ENCODE measurements around the gene SPATA1. TPM values are rescaled to one million over a fixed set of nuclear protein-coding genes. Genes with fewer than 3 reads are reported as not detected.
A peak's percentile ranks its signal among the peaks of the same experiment; 100 is the strongest.

Gene SPATA1, protein sequence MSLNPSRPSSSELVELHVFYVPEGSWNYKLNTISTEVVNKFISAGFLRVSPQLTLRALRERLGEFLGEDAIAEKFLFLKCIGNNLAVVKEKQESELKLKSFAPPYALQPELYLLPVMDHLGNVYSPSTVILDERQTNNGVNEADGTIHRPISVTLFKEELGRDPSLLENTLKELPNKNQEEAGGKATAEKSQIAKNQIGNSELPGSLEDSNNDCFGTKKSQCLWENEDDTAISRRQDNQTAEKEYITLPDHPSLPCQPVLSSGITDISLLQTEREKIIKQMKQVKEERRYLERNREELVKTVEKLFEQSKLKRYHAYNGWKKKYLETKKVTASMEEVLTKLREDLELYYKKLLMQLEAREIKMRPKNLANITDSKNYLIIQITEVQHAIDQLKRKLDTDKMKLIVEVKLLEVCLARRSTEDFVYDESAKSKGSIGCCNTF
- polyA plus RNA-seq (2012; ENCODE audit: missing spikeins), result 1.9 TPM

DNA sequence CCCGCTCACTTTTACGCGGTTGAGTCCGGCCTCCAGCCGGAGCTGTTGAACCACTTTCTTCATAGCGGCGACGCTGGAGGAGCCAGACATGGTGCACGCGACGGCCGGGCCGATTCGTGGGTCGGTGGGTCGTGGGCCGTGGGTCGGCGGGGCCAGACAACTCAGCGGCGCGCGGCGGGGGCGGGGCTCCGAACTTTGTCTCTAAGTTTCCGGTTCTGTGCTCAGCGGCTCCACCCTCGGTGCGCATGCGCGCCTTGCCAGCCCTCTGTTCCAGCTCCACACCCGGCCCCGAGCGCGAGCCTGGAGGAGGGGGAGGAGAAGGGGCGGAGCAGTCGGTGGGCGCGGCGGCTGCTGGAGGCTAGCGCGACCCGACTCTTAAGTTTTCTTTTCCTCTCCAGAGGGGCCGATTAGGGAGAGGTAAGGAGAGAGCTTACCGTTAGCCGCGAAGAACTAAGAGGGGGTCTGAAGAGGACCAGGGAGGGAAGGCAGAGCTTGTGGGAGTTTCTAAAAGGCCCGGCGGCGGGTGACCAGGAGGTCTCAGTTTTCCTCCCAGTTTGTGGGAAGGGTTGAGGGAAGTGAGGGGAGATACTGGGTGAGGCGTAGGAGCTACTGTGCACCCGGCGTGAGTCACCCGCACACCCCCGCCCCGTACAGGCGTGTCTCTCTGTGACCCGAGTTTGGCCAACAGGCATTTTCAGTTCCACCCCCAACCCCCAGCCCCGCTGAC is at the start of gene SPATA1, which contains the start of gene GNG5:
Gene SPATA1 (plus strand): TSS at position 385 of the 727 bp plus-strand sequence. CDS start 9,974 bp downstream, outside the sequence.
Gene GNG5 (minus strand): TSS at position 580 of the 727 bp plus-strand sequence. CDS start 490 bp downstream, at position 90.
- FAIRE-seq (peak; percentile 96), DNase-seq (ENCODE audit: insufficient read length) (peak; percentile 84)
- TF ChIP-seq TAF1 (IDR thresholded peaks at IDR 0.05; ENCODE audit: borderline replicate concordance, low read depth, low read length) (peak; percentile 67; the same call in 1 of the 2 replicates), POLR2A (IDR thresholded peaks at IDR 0.05; ENCODE audit: low read depth, low read length) (peak; percentile 88), POLR2AphosphoS5 (IDR thresholded peaks at IDR 0.05; ENCODE audit: low read depth, low read length) (peak; percentile 84)

DNA sequence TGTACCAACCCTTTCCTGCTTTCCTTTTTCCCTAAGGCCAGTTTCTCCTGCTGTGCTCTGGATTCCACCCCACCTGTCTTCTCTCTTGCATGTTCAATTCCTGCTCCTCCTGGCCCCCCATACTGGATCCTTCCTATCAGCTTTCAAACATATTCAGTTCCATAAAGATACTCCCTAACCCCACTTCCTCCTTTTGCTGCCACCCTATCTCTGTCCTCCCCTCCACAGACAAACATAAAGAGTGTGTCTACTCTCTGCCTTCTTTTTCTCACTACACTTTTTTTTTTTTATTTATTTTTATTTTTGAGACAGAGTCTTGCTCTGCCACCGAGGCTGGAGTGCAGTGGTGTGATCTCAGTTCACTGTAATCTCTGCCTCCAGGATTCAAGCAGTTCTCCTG is 44.1 kb upstream of the SPATA1 start:
- no peak for DNase-seq (ENCODE audit: insufficient read length)
- no peak for TF ChIP-seq POLR2AphosphoS5 (IDR thresholded peaks at IDR 0.05; ENCODE audit: low read depth, low read length)
- TF ChIP-seq TAF1 (IDR thresholded peaks at IDR 0.05; ENCODE audit: borderline replicate concordance, low read depth, low read length), result no peak
- TF ChIP-seq POLR2A (IDR thresholded peaks at IDR 0.05; ENCODE audit: low read depth, low read length), result no peak
- no peak for FAIRE-seq

DNA sequence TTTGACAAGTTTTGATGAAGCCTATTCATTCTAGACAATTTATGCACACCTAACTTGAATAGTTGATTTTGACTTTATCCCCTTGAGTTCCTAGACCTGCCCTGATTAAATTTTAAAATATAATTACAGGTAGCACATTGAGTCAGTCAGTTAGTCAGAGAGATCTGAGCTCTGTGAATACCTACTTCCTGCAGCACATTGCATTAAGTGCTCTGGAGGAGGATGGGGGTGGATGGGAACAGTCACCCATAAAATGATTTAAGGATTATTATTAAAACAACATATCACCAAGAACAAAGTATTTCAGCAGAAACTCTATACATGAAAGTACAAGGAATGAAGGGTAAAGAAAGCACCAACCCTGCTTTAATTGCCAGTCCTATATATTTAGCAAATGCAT is 38.9 kb upstream of the SPATA1 start:
- FAIRE-seq (no peak), DNase-seq (ENCODE audit: insufficient read length) (no peak)
- TF ChIP-seq POLR2A (IDR thresholded peaks at IDR 0.05; ENCODE audit: low read depth, low read length) (no peak), POLR2AphosphoS5 (IDR thresholded peaks at IDR 0.05; ENCODE audit: low read depth, low read length) (no peak), TAF1 (IDR thresholded peaks at IDR 0.05; ENCODE audit: borderline replicate concordance, low read depth, low read length) (no peak)

DNA sequence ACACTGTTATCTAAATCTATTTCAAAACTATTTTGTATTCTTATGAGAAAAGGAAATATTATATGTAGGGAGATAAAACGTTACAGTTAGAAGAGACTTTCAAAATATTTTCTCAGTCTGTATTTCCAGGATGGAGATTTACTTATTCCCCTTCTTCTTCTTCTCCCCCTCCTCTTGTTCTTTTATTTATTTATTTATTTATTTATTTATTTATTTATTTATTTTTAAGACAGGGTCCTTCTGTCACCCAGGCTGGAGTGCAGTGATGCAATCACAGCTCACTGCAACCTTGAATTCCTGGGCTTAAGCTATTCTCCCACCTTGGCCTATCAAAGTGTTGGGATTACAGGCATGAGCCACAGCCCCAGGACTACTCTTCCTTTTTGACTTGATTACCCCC is 30.0 kb upstream of the SPATA1 start:
- DNase-seq (ENCODE audit: insufficient read length) (no peak), FAIRE-seq (no peak)
- TF ChIP-seq TAF1 (IDR thresholded peaks at IDR 0.05; ENCODE audit: borderline replicate concordance, low read depth, low read length) (no peak), POLR2A (IDR thresholded peaks at IDR 0.05; ENCODE audit: low read depth, low read length) (no peak), POLR2AphosphoS5 (IDR thresholded peaks at IDR 0.05; ENCODE audit: low read depth, low read length) (no peak)

DNA sequence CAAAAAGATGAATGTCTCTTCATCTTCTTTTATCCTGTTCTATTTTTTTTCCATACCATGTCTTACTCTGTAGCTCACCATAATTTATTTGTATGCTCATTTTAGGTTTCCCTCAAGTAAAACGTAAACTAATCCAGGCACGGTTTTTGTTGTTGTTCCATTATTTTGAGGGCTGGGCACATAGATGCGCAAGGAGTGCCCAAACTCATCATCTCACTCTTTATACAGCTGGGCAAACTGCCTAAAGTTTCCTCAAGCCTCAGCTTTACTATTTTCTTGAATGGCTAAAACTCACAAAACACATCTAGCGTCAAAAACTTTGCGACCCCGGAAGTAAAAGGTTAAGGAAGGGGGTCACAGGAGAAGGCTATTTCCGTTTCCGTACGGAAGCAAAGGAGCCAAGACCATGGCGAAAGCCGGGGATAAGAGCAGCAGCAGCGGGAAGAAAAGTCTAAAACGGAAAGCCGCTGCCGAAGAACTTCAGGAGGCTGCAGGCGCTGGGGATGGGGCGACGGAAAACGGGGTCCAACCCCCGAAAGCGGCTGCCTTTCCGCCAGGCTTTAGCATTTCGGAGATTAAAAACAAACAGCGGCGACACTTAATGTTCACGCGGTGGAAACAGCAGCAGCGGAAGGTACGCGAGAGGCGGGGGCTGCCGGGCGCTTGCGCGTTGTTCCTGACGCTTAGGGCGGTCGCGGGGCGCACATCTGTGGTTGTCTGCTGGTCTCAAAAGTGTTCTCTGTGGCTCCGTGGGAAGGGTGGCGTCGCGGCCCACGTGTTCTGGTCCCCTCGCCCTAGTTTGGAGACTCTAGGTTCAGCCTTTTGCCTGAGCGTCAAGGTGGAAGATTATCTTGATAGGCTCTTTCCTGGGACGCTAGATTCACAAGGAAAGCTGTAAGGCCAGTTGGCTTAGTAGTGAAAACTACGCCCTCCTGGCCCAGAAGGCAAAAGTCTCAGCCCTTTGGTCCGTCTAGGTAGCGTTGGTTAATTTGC is 27.0 kb upstream of the SPATA1 start, which contains the start of gene RPF1:
Gene RPF1 (plus strand): TSS at position 391 of the 993 bp plus-strand sequence. CDS start 16 bp downstream, at position 407.
- peak; percentile 96 for FAIRE-seq
- peak; percentile 27 for DNase-seq (ENCODE audit: insufficient read length)
- TF ChIP-seq POLR2A (IDR thresholded peaks at IDR 0.05; ENCODE audit: low read depth, low read length), result peak; percentile 89
- TF ChIP-seq TAF1 (IDR thresholded peaks at IDR 0.05; ENCODE audit: borderline replicate concordance, low read depth, low read length), result peak; percentile 69; the same call in 1 of the 2 replicates
- TF ChIP-seq POLR2AphosphoS5 (IDR thresholded peaks at IDR 0.05; ENCODE audit: low read depth, low read length), result peak; percentile 85

DNA sequence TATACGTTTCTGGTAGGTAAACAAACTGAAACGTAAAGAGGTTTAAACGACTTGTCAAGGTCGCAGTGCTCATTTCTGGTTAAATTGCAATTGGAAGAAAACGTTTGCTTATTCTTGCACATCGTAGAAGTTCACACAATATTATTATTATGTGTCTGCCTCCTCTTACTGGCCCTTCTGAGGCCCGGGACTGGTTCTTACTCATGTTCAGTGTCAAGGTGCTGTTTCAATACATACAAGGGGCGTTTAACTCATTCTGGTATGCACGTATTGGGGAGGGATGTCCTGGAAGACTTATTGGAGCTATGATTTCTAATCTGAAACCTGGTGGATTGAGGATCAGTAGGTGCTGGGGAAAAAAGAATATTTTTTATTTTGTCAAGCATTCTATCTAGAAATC is 26.2 kb upstream of the SPATA1 start:
- DNase-seq (ENCODE audit: insufficient read length) (no peak), FAIRE-seq (no peak)
- TF ChIP-seq POLR2AphosphoS5 (IDR thresholded peaks at IDR 0.05; ENCODE audit: low read depth, low read length), result no peak
- no peak for TF ChIP-seq TAF1 (IDR thresholded peaks at IDR 0.05; ENCODE audit: borderline replicate concordance, low read depth, low read length)
- no peak for TF ChIP-seq POLR2A (IDR thresholded peaks at IDR 0.05; ENCODE audit: low read depth, low read length)

DNA sequence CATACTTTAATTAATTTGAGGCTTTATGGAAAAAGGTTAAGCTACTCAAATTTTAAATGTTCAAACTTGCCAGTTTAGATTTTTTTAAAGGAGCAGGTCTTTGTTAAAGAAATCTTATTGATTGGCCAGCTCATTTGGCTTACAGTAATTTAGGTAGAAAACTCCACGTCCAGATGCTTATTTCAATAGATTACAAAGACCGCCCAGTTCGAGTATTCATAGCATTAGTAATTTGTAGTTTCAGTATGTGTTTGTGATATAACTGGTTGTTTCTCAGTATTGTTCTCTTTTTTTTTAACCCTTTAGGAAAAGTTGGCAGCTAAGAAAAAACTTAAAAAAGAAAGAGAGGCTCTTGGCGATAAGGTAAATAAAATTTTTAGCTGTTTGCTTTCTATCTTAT is 25.5 kb upstream of the SPATA1 start:
- TF ChIP-seq POLR2AphosphoS5 (IDR thresholded peaks at IDR 0.05; ENCODE audit: low read depth, low read length) (no peak), POLR2A (IDR thresholded peaks at IDR 0.05; ENCODE audit: low read depth, low read length) (no peak), TAF1 (IDR thresholded peaks at IDR 0.05; ENCODE audit: borderline replicate concordance, low read depth, low read length) (no peak)
- FAIRE-seq, result no peak
- DNase-seq (ENCODE audit: insufficient read length), result no peak

DNA sequence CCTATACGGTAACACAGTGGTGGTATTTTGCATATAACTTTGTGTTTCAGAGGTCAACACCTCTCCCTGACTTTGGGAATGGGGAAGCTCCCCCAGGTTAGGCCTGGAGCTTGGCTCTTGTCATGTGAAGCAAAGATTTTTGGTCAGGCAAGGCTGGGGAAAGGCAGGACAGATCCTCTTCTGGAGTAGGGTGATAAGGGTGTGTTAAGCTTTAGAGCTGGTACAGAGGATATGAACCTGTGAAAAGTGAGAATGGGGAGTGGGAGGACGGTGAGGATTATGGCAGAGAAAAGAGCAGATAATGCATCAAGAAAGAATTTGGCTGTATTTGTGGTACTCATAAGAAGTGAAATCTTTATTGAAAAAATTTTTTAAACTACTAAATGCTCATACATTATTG is 24.9 kb upstream of the SPATA1 start:
- TF ChIP-seq POLR2AphosphoS5 (IDR thresholded peaks at IDR 0.05; ENCODE audit: low read depth, low read length) (no peak), TAF1 (IDR thresholded peaks at IDR 0.05; ENCODE audit: borderline replicate concordance, low read depth, low read length) (no peak), POLR2A (IDR thresholded peaks at IDR 0.05; ENCODE audit: low read depth, low read length) (no peak)
- DNase-seq (ENCODE audit: insufficient read length) (no peak), FAIRE-seq (no peak)

DNA sequence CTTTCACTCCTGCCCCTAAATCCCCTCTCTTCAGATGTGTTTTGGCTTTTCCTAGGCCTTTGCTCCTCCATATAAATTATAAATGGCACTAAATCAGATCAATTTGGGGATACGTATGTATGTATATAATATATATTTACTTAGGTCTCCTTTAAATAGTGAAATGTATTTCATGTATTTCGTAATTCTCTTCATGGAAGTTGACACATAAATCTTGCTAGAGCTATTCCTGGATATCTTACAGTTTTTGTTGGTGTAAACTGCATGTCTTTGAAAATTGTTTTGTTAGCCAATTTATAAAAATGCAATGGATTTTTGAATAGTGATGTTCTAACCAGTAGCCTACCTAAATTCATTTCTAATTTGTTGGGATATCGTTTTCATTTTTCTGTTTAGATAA is 18.1 kb upstream of the SPATA1 start:
- TF ChIP-seq POLR2AphosphoS5 (IDR thresholded peaks at IDR 0.05; ENCODE audit: low read depth, low read length) (no peak), POLR2A (IDR thresholded peaks at IDR 0.05; ENCODE audit: low read depth, low read length) (no peak), TAF1 (IDR thresholded peaks at IDR 0.05; ENCODE audit: borderline replicate concordance, low read depth, low read length) (no peak)
- DNase-seq (ENCODE audit: insufficient read length), result no peak
- no peak for FAIRE-seq

DNA sequence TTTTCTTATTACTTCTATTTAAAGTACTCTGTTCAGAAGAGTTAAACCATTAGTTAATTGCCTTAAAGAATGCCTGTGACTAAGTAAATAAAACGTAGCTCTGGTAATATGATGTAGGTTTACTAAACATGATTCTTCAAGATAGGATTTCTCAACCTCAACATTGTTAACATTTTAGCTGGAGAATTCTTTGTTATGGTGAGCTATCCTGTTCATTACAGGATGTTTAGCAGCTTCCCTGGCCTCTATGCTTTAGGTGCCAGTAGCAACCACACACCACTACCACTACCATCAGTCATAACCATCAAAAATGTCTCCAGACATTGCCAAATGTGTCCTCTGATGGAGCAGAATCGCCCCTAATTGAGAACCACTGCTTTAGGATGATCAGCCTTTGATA is 16.4 kb upstream of the SPATA1 start:
- FAIRE-seq (no peak), DNase-seq (ENCODE audit: insufficient read length) (no peak)
- TF ChIP-seq POLR2A (IDR thresholded peaks at IDR 0.05; ENCODE audit: low read depth, low read length) (no peak), TAF1 (IDR thresholded peaks at IDR 0.05; ENCODE audit: borderline replicate concordance, low read depth, low read length) (no peak), POLR2AphosphoS5 (IDR thresholded peaks at IDR 0.05; ENCODE audit: low read depth, low read length) (no peak)
